ENCODE data around the gene C11orf42. TPM values are rescaled to one million over a fixed set of nuclear protein-coding genes. Genes with fewer than 3 reads are reported as not detected.

Gene C11orf42
- total RNA-seq, 1 donor from 2014 or later: not detected

DNA sequence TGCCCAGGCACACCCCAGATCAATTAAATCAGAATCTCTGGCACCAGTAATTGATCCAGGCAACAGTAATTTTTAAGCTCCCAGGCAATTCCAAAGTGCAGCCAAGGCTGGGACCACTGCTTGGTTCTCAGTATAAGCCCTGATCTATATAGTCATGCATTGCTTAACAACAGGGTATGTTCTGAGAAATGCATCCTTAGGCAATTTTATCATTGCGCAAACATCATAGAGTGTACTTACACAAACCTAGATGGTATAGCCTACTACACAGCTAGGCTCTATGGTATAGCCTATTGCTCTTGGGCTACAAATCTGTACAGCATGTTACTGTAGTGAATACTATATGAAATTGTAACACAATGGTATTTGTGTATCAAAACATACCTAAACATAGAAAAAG, 651 bp upstream of the C11orf42 start:
- DNase-seq: peak; percentile 48
- H3K36me3 Mint-ChIP-seq (ENCODE audit: low read depth): peaks cover 6% of the 10 kb centered on the region
- H3K27me3 Mint-ChIP-seq: no peaks in the 10 kb centered on the region
- H3K4me3 Mint-ChIP-seq: no peak overlapping the region
- intact Hi-C loops (cut with micrococcal nuclease): no loop called here
- no peak overlapping the region for H3K27ac Mint-ChIP-seq
- H3K9me3 Mint-ChIP-seq: no peaks in the 10 kb centered on the region
- H3K4me1 Mint-ChIP-seq: peaks cover 27% of the 10 kb centered on the region

DNA sequence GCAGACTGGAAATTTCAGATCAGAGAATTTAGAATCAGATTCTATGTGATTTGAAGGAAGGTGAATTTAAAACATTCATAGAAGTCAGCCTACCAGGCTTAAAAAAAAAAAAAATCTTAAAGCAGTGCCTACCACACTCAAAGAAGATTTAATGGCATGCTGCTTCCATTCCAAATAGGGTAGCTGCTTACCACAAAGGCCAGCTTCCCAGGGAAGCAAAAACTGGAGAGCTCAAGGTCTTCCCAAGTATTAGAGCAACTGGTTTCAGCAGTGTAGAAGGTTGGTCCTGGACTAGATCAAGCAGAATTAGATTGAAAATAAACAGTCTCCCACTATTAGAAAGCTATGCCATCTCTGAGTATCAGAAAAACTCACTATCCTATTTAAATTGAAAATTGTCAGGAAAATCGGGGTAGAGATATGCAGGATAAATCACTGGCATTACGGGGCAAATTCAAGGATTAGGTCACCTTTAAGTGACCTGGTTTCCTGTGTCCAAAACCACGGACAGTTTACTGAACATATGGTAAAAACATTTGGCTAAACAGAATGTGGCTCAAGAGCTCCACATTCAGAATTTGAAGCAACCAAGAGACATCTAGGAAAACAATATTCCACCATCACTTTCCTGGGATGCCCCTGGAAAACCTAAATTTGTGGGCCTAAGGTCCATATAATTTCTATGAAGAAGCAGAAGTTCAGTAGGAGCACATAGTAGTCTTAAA, 1.3 kb downstream of the C11orf42 start:
- intact Hi-C loops (cut with micrococcal nuclease): no loop called here
- Mint-ChIP-seq H3K4me3 (no peak overlapping the region), H3K4me1 (peaks cover 23% of the 10 kb centered on the region), H3K27me3 (no peaks in the 10 kb centered on the region), H3K9me3 (no peaks in the 10 kb centered on the region), H3K27ac (no peak overlapping the region), H3K36me3 (ENCODE audit: low read depth) (peaks cover 10% of the 10 kb centered on the region)
- no peak for DNase-seq

DNA sequence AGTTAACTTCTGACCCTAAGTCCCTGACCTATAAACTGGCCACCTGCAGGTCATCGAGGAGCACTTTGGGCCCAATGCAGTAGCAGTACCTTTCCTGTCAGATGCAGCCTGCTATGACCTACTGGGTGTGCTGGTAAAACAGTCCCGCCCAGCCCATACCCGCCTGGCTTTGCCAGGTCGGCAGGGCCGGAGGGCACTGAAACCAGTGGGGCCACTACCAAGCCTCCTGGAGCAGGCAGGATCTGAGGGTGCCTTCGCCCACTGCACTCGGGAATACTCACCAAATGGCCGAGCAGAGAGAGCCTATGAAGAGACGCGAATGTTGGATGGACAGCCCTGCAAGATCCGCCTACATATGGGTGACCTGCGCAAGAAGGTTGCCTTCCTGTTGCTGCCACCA, 4.4 kb downstream of the C11orf42 start:
- Mint-ChIP-seq H3K27me3 (no peaks in the 10 kb centered on the region), H3K9me3 (no peaks in the 10 kb centered on the region), H3K4me3 (no peak overlapping the region), H3K27ac (no peak overlapping the region), H3K36me3 (ENCODE audit: low read depth) (peaks cover 10% of the 10 kb centered on the region), H3K4me1 (no peaks in the 10 kb centered on the region)
- DNase-seq: no peak
- intact Hi-C loops (cut with micrococcal nuclease): no loop called here

DNA sequence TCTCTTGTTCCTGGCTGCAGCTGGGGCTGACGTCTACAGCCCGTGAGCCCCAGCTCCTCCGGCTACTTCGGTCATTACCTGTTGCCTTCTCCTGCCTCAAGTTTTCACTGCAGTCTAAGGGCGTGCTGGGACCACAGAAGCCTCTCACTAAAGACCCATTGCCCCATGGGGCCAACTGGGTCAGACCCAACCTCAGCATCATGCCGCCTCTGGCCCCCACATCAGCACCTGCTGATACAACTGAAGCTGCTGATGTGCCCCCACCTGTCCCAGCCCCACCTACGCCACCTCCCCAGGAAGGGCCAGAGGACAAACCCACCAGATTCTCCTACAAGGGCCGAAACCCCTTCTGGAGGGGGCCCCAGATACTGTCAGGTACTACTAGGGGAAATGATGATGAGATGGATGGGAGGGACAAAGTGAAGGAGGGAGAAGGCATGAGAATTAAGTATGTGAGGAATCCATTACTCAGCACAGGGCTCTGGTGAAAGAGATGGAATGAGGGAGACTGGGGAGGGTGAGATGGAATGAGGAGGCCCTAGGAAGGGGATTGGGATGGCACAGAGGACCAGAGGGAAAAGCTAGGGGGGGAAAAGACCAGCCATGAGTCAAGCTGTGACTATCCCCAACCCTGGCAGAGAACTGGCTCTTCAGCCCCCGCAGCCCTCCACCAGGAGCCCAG, 5.1 kb downstream of the C11orf42 start:
- Mint-ChIP-seq H3K27me3 (no peaks in the 10 kb centered on the region), H3K36me3 (ENCODE audit: low read depth) (peaks cover 10% of the 10 kb centered on the region), H3K4me3 (no peak overlapping the region), H3K4me1 (no peaks in the 10 kb centered on the region), H3K27ac (no peak overlapping the region), H3K9me3 (no peaks in the 10 kb centered on the region)
- no peak for DNase-seq
- intact Hi-C loops (cut with micrococcal nuclease): no loop called here

DNA sequence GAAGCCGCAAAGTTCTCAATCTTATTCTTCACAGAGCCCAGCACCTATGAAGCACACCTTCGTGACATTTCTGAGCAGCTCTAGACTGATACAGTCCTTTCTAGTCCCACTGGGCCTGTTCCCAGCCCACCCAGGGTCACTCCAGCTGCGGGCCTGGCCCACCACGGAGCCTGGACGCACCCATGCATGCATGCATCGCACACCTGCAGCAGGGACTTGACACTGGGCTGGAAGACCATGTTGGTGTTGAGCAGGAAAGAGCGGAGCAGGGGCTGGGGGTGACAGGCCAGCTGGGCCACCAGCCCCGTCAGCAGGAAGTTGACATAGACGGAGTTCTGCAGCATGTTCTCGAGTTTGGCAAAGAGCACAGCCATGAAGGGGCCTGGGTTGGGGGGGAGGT, 9.2 kb downstream of the C11orf42 start:
- DNase-seq: no peak
- no peaks in the 10 kb centered on the region for H3K9me3 Mint-ChIP-seq
- intact Hi-C loops (cut with micrococcal nuclease): no loop called here

DNA sequence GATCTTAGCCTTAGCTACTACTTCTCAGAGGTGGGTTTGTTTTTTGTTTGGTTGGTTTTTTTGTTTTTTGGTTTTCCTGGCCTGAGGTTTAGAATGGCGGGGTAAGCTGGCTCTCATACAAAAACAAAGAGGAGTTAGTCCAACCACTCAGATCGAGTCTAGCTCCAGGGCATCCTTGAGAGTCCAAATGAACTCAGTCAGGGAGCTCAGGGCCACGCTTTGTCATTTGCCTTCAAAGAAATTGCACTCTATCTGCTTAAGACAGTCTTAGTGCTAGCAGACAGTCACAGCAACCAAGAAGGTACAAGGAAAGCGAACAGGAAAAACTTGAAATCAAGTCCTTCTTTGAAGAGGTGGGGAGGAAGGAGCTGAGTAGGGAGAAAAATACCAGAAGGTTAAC, 11.1 kb downstream of the C11orf42 start:
- Mint-ChIP-seq H3K27me3 (no peaks in the 10 kb centered on the region), H3K4me1 (peaks cover 16% of the 10 kb centered on the region), H3K4me3 (no peak overlapping the region), H3K9me3 (no peaks in the 10 kb centered on the region), H3K27ac (no peak overlapping the region), H3K36me3 (ENCODE audit: low read depth) (peaks cover 34% of the 10 kb centered on the region)
- intact Hi-C loops (cut with micrococcal nuclease): no loop called here
- no peak for DNase-seq

More for the DNA sequence above, 9.2 kb downstream of the C11orf42 start:
- no peak overlapping the region for H3K27ac Mint-ChIP-seq
- peaks cover 26% of the 10 kb centered on the region for H3K36me3 Mint-ChIP-seq (ENCODE audit: low read depth)
- peaks cover 5% of the 10 kb centered on the region for H3K4me1 Mint-ChIP-seq
- H3K27me3 Mint-ChIP-seq: no peaks in the 10 kb centered on the region
- no peak overlapping the region for H3K4me3 Mint-ChIP-seq

DNA sequence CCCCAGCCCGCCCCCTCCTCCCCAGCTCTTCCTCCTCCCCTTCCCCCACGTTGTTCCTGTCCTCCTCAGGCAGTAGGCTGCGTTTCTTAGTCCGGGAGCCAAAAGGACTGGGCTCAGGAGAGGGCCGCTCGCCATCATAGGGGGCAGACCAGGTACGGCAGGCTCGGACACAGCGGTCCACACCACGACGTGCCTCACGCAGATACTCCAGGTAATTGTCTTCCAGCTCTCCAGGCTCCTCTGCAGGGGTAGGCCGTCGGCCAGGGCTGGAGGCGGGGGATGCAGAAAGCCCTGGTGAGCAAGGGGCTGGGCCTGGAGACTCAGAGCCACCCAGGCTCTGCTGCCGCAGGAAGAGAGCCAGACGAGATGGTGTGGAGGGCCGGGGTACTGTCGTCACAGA, 12.4 kb downstream of the C11orf42 start:
- peaks cover 16% of the 10 kb centered on the region for H3K4me1 Mint-ChIP-seq
- H3K4me3 Mint-ChIP-seq: no peak overlapping the region
- H3K27me3 Mint-ChIP-seq: no peaks in the 10 kb centered on the region
- no peak overlapping the region for H3K27ac Mint-ChIP-seq
- H3K9me3 Mint-ChIP-seq: no peaks in the 10 kb centered on the region
- DNase-seq: no peak
- intact Hi-C loops (cut with micrococcal nuclease): no loop called here
- peaks cover 46% of the 10 kb centered on the region for H3K36me3 Mint-ChIP-seq (ENCODE audit: low read depth)

DNA sequence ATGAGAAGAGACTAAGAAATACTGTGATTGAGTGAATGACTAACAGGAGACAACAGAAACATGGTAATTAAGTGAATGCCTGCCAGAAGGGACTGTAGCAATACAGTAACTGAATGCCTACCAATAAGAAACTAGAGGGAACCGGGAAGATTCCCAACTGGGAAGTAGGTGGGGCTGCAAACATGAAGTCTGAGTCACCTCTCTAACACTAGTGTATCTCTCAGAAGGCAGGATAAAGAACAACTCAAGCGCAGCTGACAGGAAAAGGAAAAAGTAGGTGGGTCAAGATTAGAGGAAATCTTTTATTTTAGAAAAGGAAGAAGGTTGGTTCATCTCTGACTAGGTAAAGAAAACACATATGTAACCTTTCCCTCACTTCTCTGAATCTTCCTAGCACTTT, 14.0 kb downstream of the C11orf42 start:
- no peaks in the 10 kb centered on the region for H3K27me3 Mint-ChIP-seq
- peaks cover 50% of the 10 kb centered on the region for H3K36me3 Mint-ChIP-seq (ENCODE audit: low read depth)
- H3K4me1 Mint-ChIP-seq: peaks cover 16% of the 10 kb centered on the region
- H3K27ac Mint-ChIP-seq: no peak overlapping the region
- intact Hi-C loops (cut with micrococcal nuclease): no loop called here
- no peaks in the 10 kb centered on the region for H3K9me3 Mint-ChIP-seq
- no peak overlapping the region for H3K4me3 Mint-ChIP-seq
- no peak for DNase-seq

DNA sequence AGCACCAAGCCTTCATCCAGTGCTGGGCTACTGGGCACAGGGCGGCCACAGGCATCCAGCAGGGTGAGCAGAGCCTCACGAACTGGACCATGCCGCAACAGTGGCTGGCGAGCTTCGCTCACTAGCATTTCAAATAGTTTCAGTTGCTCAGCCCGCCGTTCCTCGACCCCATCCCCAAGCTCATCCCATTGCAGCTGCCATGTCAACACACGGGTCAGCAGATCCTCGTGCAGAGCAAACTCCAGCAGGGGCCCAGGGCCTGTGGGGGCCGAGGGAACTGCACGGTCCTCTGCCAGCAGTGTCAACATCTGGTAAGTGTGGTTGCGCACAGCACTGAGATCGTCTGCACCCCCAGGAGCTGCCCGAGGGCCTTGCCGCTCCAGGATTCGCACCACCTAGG, 18.5 kb downstream of the C11orf42 start:
- intact Hi-C loops (cut with micrococcal nuclease): no loop called here
- no peak for DNase-seq
- H3K36me3 Mint-ChIP-seq (ENCODE audit: low read depth): peaks cover 38% of the 10 kb centered on the region
- H3K4me3 Mint-ChIP-seq: no peak overlapping the region
- peaks cover 20% of the 10 kb centered on the region for H3K4me1 Mint-ChIP-seq
- no peaks in the 10 kb centered on the region for H3K27me3 Mint-ChIP-seq
- H3K9me3 Mint-ChIP-seq: no peaks in the 10 kb centered on the region
- H3K27ac Mint-ChIP-seq: no peak overlapping the region

DNA sequence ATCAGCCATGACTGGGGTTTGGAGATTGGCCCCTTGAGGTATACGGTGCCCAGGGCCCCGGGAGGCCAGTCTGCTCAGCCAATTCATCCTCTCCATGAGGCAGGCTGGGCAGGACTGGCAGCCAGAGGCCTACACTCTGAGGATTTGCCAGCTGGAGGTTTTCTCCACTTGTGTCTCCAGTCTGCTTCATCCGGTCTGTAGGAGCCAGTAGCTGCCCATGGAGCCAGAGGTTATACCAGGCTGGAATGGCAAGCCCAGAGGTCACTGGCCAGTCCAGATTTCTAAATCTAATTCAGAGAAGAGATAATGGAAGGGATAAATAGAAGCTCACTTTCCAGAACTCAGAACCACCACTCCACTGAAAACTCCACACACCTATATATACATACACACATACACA, 19.1 kb downstream of the C11orf42 start:
- Mint-ChIP-seq H3K9me3 (no peaks in the 10 kb centered on the region), H3K36me3 (ENCODE audit: low read depth) (peaks cover 38% of the 10 kb centered on the region), H3K27me3 (no peaks in the 10 kb centered on the region), H3K4me1 (peaks cover 20% of the 10 kb centered on the region), H3K4me3 (no peak overlapping the region), H3K27ac (no peak overlapping the region)
- no peak for DNase-seq
- intact Hi-C loops (cut with micrococcal nuclease): no loop called here

DNA sequence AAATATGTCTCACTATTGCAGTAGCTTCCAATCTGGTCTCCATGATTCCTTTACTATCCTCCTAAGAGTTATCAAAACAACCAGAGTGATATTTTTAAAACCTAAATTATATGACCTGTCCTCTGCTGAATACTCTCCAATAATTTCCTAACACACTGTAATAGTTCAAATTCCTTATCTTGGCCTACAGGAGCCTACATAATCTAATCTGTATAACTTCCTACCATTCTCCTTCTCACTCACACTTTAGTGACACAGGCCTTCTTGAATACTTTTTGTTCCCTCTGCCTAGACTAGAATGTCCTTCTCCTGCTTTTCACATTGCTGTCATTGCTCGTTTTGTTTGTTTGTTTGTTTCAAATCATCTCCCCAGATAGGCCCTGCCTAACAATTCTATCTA, 19.7 kb downstream of the C11orf42 start:
- H3K36me3 Mint-ChIP-seq (ENCODE audit: low read depth): peaks cover 33% of the 10 kb centered on the region
- intact Hi-C loops (cut with micrococcal nuclease): no loop called here
- DNase-seq: no peak
- H3K27me3 Mint-ChIP-seq: no peaks in the 10 kb centered on the region
- H3K4me3 Mint-ChIP-seq: no peak overlapping the region
- no peak overlapping the region for H3K27ac Mint-ChIP-seq
- H3K9me3 Mint-ChIP-seq: no peaks in the 10 kb centered on the region
- H3K4me1 Mint-ChIP-seq: peaks cover 20% of the 10 kb centered on the region

DNA sequence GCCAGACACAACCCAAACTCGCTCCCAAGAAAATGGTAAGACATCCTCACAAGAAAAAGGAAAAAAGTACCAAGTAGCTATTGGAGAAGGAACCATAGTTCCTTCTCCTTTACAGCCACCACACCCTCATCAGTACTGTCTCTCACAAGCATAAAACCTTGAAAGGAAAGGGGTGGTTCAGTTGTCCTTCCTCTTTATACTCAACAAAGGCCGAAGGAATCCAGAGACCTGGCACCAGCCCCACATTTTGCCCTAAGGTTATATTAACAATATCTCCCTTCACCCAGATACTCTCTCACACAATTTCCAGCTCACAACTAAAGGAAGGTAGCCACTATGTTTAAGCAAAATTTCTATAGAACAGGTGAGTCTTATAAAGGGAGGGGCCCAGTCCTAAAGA, 20.5 kb downstream of the C11orf42 start:
- Mint-ChIP-seq H3K36me3 (ENCODE audit: low read depth) (peaks cover 27% of the 10 kb centered on the region), H3K9me3 (no peaks in the 10 kb centered on the region), H3K4me3 (no peak overlapping the region), H3K4me1 (peaks cover 22% of the 10 kb centered on the region), H3K27ac (no peak overlapping the region), H3K27me3 (no peaks in the 10 kb centered on the region)
- intact Hi-C loops (cut with micrococcal nuclease): no loop called here
- DNase-seq: no peak

DNA sequence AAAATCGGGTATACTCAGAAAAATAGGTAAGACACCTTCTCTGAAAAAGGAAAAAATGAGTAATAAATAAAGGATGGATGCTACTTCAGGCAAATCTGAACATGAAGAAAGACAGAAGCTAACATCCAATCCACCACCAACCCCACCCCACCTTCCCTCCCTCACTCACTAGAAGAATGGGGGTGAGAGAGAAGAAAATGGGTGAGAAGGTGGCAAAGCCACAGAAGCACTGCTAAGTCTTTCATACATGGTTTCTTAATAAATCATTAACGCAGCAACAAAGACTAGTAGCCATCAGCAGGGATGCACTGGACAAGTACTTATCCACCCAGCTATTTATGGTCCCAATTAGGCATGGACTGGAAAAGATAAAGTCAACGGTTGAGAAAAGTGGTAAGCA, 23.2 kb downstream of the C11orf42 start:
- intact Hi-C loops (cut with micrococcal nuclease): no loop called here
- H3K27me3 Mint-ChIP-seq: no peaks in the 10 kb centered on the region

DNA sequence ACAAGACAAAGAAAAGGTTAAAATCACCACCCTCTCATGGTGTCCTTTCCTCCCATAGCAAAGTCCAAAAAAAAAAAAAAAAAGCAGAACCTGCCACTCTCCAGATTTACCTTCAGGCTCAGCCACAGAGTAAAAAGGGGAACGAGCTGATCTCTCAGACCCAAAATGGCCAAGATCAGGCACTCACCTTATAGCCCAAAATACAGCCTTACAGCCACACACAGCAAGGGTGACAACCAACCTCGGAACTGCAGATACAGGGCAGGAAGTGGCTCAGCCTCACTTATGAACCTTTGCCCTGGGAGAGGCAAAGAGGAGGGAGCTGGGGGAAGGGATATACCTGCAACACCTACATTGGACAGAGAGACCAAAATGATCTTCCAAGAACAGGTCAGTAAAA, 24.6 kb downstream of the C11orf42 start:
- Mint-ChIP-seq H3K9me3 (no peaks in the 10 kb centered on the region), H3K36me3 (ENCODE audit: low read depth) (peaks cover 7% of the 10 kb centered on the region), H3K27ac (no peak overlapping the region), H3K4me1 (peaks cover 39% of the 10 kb centered on the region), H3K4me3 (peak overlapping the region; percentile 39), H3K27me3 (no peaks in the 10 kb centered on the region)
- intact Hi-C loops (cut with micrococcal nuclease): loop anchor here (10.0 kb wide), 2 partner anchors 185 to 545 kb away; partner anchors contain the start of genes APBB1, TRIM22 and TRIM5
- peak; percentile 75 for DNase-seq

More for the DNA sequence above, 23.2 kb downstream of the C11orf42 start:
- Mint-ChIP-seq H3K9me3 (no peaks in the 10 kb centered on the region), H3K27ac (no peak overlapping the region), H3K4me3 (no peak overlapping the region), H3K36me3 (ENCODE audit: low read depth) (peaks cover 12% of the 10 kb centered on the region), H3K4me1 (peaks cover 32% of the 10 kb centered on the region)
- no peak for DNase-seq

Measured in activated CD4-positive, alpha-beta T cell treated with anti-CD3 and anti-CD28 coated beads, Interleukin-2, amount 10 ng/mL, durations not matched to agents 24 days and 14 days (primary cell).